Measurements from ENCODE around the gene RABL2B. TPM values are rescaled to one million over a fixed set of nuclear protein-coding genes. Genes with fewer than 3 reads are reported as not detected.

Gene RABL2B
- total and polyA plus RNA-seq, 2 donors: 9.5 to 21.0 TPM

GRCh38 chr22:50723991-50724390, 59.4 kb downstream of the RABL2B start:
- H3K4me1 ChIP-seq (ENCODE audit: insufficient read depth): no peaks in the 10 kb centered on the region
- no peaks in the 10 kb centered on the region for H3K36me3 ChIP-seq (ENCODE audit: insufficient read depth)
- no peak for DNase-seq (ENCODE audit: extremely low spot score)
- H3K27ac ChIP-seq (ENCODE audit: low read depth): no peak overlapping the region
- 87% methylated on average over 7 of the region's 7 CpGs for WGBS
- H3K4me3 ChIP-seq (ENCODE audit: low read depth, low read length): no peak overlapping the region

- no peak for DNase-seq (ENCODE audit: extremely low spot score)
- Histone ChIP-seq H3K36me3 (ENCODE audit: insufficient read depth) (no peaks in the 10 kb centered on the region), H3K4me3 (ENCODE audit: low read depth, low read length) (no peak overlapping the region), H3K27ac (ENCODE audit: low read depth) (no peak overlapping the region), H3K4me1 (ENCODE audit: insufficient read depth) (no peaks in the 10 kb centered on the region)
- 93% methylated on average over 12 of the region's 12 CpGs for WGBS
Measured at GRCh38 chr22:50722716-50723428, 60.6 kb downstream of the RABL2B start.

GRCh38 chr22:50722048-50722701, 61.3 kb downstream of the RABL2B start:
- WGBS: 94% methylated on average over 33 of the region's 33 CpGs
- H3K4me3 ChIP-seq (ENCODE audit: low read depth, low read length): no peak overlapping the region

GRCh38 chr22:50721257-50721844, 62.1 kb downstream of the RABL2B start:
- Histone ChIP-seq H3K4me1 (ENCODE audit: insufficient read depth) (no peaks in the 10 kb centered on the region), H3K27ac (ENCODE audit: low read depth) (no peak overlapping the region), H3K36me3 (ENCODE audit: insufficient read depth) (no peaks in the 10 kb centered on the region), H3K4me3 (ENCODE audit: low read depth, low read length) (no peak overlapping the region)
- 92% methylated on average over 32 of the region's 32 CpGs for WGBS
- DNase-seq (ENCODE audit: extremely low spot score): no peak

More at GRCh38 chr22:50722048-50722701, 61.3 kb downstream of the RABL2B start:
- DNase-seq (ENCODE audit: extremely low spot score): no peak
- Histone ChIP-seq H3K4me1 (ENCODE audit: insufficient read depth) (no peaks in the 10 kb centered on the region), H3K36me3 (ENCODE audit: insufficient read depth) (no peaks in the 10 kb centered on the region), H3K27ac (ENCODE audit: low read depth) (no peak overlapping the region)

- WGBS: 34% methylated on average over 129 of the region's 132 CpGs
- Histone ChIP-seq H3K36me3 (ENCODE audit: insufficient read depth) (no peaks in the 10 kb centered on the region), H3K4me1 (ENCODE audit: insufficient read depth) (no peaks in the 10 kb centered on the region), H3K27ac (ENCODE audit: low read depth) (no peak overlapping the region), H3K4me3 (ENCODE audit: low read depth, low read length) (no peak overlapping the region)
- no peak for DNase-seq (ENCODE audit: extremely low spot score)
Measured at GRCh38 chr22:50720301-50721256, 62.9 kb downstream of the RABL2B start.

GRCh38 chr22:50719814-50720300, 63.6 kb downstream of the RABL2B start:
- WGBS: 27% methylated on average over 40 of the region's 40 CpGs
- Histone ChIP-seq H3K36me3 (ENCODE audit: insufficient read depth) (no peaks in the 10 kb centered on the region), H3K27ac (ENCODE audit: low read depth) (no peak overlapping the region), H3K4me3 (ENCODE audit: low read depth, low read length) (no peak overlapping the region), H3K4me1 (ENCODE audit: insufficient read depth) (no peaks in the 10 kb centered on the region)
- DNase-seq (ENCODE audit: extremely low spot score): no peak

- Histone ChIP-seq H3K4me3 (ENCODE audit: low read depth, low read length) (no peak overlapping the region), H3K36me3 (ENCODE audit: insufficient read depth) (no peaks in the 10 kb centered on the region), H3K27ac (ENCODE audit: low read depth) (no peak overlapping the region), H3K4me1 (ENCODE audit: insufficient read depth) (no peaks in the 10 kb centered on the region)
- 92% methylated on average over 10 of the region's 10 CpGs for WGBS
- no peak for DNase-seq (ENCODE audit: extremely low spot score)
Measured at GRCh38 chr22:50718352-50718709, 65.1 kb downstream of the RABL2B start.

- DNase-seq (ENCODE audit: extremely low spot score): no peak
- Histone ChIP-seq H3K4me1 (ENCODE audit: insufficient read depth) (no peaks in the 10 kb centered on the region), H3K27ac (ENCODE audit: low read depth) (no peak overlapping the region), H3K4me3 (ENCODE audit: low read depth, low read length) (no peak overlapping the region), H3K36me3 (ENCODE audit: insufficient read depth) (no peaks in the 10 kb centered on the region)
- 84% methylated on average over 10 of the region's 10 CpGs for WGBS
Measured at GRCh38 chr22:50717709-50718351, 65.6 kb downstream of the RABL2B start.

Other genes with a start within 250 kb of the RABL2B start
- gene KLHDC7B, start 237.7 kb downstream of the RABL2B start, total RNA-seq: 0.11 TPM
- gene KLHDC7B, start 237.7 kb downstream of the RABL2B start, polyA plus RNA-seq: 0.33 TPM
- not detected for gene SYCE3, start 220.7 kb downstream of the RABL2B start, total RNA-seq
- not detected for gene SYCE3, start 220.7 kb downstream of the RABL2B start, polyA plus RNA-seq
- gene CPT1B, start 205.2 kb downstream of the RABL2B start, total RNA-seq: 6.2 TPM
- gene CPT1B, start 205.2 kb downstream of the RABL2B start, polyA plus RNA-seq: 5.5 TPM
- 28.0 TPM for gene CHKB, start 200.8 kb downstream of the RABL2B start, total RNA-seq
- gene CHKB, start 200.8 kb downstream of the RABL2B start, polyA plus RNA-seq: 45.7 TPM
- gene MAPK8IP2, start 182.8 kb downstream of the RABL2B start, total RNA-seq: 1.2 TPM
- gene MAPK8IP2, start 182.8 kb downstream of the RABL2B start, polyA plus RNA-seq: 1.6 TPM
- 8.7 TPM for gene ARSA, start 155.5 kb downstream of the RABL2B start, total RNA-seq
- gene ARSA, start 155.5 kb downstream of the RABL2B start, polyA plus RNA-seq: 36.3 TPM
- 8.1 TPM for gene SHANK3, start 110.8 kb downstream of the RABL2B start, total RNA-seq
- 18.5 TPM for gene SHANK3, start 110.8 kb downstream of the RABL2B start, polyA plus RNA-seq
- gene ACR, start 45.4 kb downstream of the RABL2B start, total RNA-seq: not detected
- 0.30 TPM for gene ACR, start 45.4 kb downstream of the RABL2B start, polyA plus RNA-seq